HepG2 (cell line): ENCODE results near the gene FSIP1. TPM values are rescaled to one million over a fixed set of nuclear protein-coding genes. Genes with fewer than 3 reads are reported as not detected.

ENCODE experiments used
- ATAC-seq: fragments of 200-7000 bp; cut with Tn5 transposase; 3 replicates; pipeline ENCODE4 v1.9.1; 2020; ENCODE audit warnings: mild to moderate bottlenecking, moderate library complexity
- BruUV-seq: library from RNA; stranded (reverse); fragments of 400-500 nt; replicated peaks from 2 replicates; lab custom pipeline; 2021; lab: Mats Ljungman, UMichigan
- CTCF ChIA-PET: fragments of 300-600 bp; formaldehyde crosslinking; extraction: SDS; loops from one replicate; lab custom pipeline; 2021; ENCODE audit warnings: low total read pairs, inconsistent platforms, low intra/inter-chr PET ratio; lab: Yijun Ruan, JAX
- POLR2A ChIA-PET: fragments of 350-600 bp; sonication (Branson Sonifier 250); formaldehyde crosslinking; loops from one replicate; lab custom pipeline; 2020; ENCODE audit warnings: antibody characterized with exemption, inconsistent platforms; lab: Yijun Ruan, JAX
- DNase-seq: peaks from one replicate; pipeline ENCODE4 v3.0.0-alpha.2; 2015; ENCODE audit warnings: low spot score
- FAIRE-seq: peaks from 3 replicates; lab custom pipeline; 2011; peaks lifted over from hg19 to GRCh38; lab: Jason Lieb, UNC
- H2AFZ ChIP-seq: one replicate; pipeline ENCODE4 v1.6.1; 2011; ENCODE audit warnings: low read length, inconsistent platforms
- H3K27ac ChIP-seq: fragments of 300-600 bp; 3 replicates; pipeline ENCODE4 v1.8.0; 2011; ENCODE audit warnings: mixed run types, mild to moderate bottlenecking, mixed read lengths, low read length, inconsistent platforms; ENCODE audit not compliant: insufficient read depth; ENCODE audit errors: extremely low read length
- H3K27me3 ChIP-seq, 2 experiments: fragments of 200-600 bp in 1 of 2; 2 replicates in 1 of 2; 3 replicates in 1 of 2; pipeline versions ENCODE4 v1.6.0 to v1.8.0; 2011; ENCODE audit warnings: low read length in 2 of 2, mild to moderate bottlenecking in 2 of 2, moderate library complexity in 2 of 2, inconsistent platforms in 1 of 2; ENCODE audit not compliant: insufficient read depth in 2 of 2, control insufficient read depth in 1 of 2
- H3K36me3 ChIP-seq, 2 experiments: fragments of 200-600 bp in 1 of 2; replicated peaks in 1 of 2; 2 replicates in 1 of 2; 3 replicates in 1 of 2; pipeline versions ENCODE4 v1.5.1 to v1.8.0; 2011; ENCODE audit warnings: low read length in 2 of 2, inconsistent platforms in 1 of 2; ENCODE audit not compliant: insufficient read depth in 2 of 2, control insufficient read depth in 1 of 2
- H3K4me1 ChIP-seq: 2 replicates; pipeline ENCODE4 v1.5.1; 2012; ENCODE audit warnings: low read length, inconsistent platforms; ENCODE audit not compliant: insufficient read depth
- H3K4me2 ChIP-seq: 2 replicates; pipeline ENCODE4 v1.6.0; 2011; ENCODE audit warnings: low read depth, low read length, inconsistent platforms
- H3K4me3 ChIP-seq, 3 experiments: fragments of 200-600 bp in 1 of 3; sonication (generic), shearing (Covaris generic) in 1 of 3; replicated peaks in 1 of 3; 2 replicates each; pipeline ENCODE4 v1.5.1; 2011 to 2016; ENCODE audit warnings: low read length in 3 of 3, inconsistent platforms in 2 of 3, low read depth in 2 of 3, mild to moderate bottlenecking in 2 of 3, control low read depth in 1 of 3, mixed read lengths in 1 of 3; ENCODE audit not compliant: insufficient read depth in 1 of 3
- H3K79me2 ChIP-seq: one replicate; pipeline ENCODE4 v1.6.1; 2011; ENCODE audit warnings: low read length, inconsistent platforms; ENCODE audit not compliant: insufficient read depth
- H3K9ac ChIP-seq: 2 replicates; pipeline ENCODE4 v1.6.0; 2011; ENCODE audit warnings: mild to moderate bottlenecking, low read depth, low read length, inconsistent platforms; ENCODE audit not compliant: insufficient read depth
- H3K9me3 ChIP-seq: 2 replicates; pipeline ENCODE4 v1.5.1; 2012; ENCODE audit warnings: mild to moderate bottlenecking, low read length
- H4K20me1 ChIP-seq: 2 replicates; pipeline ENCODE4 v1.6.0; 2011; ENCODE audit warnings: inconsistent platforms, mild to moderate bottlenecking, low read length, moderate library complexity; ENCODE audit not compliant: insufficient read depth
- KLF13 ChIP-seq: sonication (generic); formaldehyde crosslinking; IDR thresholded peaks from 2 replicates; pipeline ENCODE4 v1.4.0; 2020; ENCODE audit warnings: mild to moderate bottlenecking, missing genetic modification reagents
- MEF2D ChIP-seq: sonication (generic); formaldehyde crosslinking; IDR thresholded peaks from 2 replicates; pipeline ENCODE4 v1.5.1; 2020; ENCODE audit warnings: mild to moderate bottlenecking, missing genetic modification reagents
- MXD1 ChIP-seq: sonication (generic); formaldehyde crosslinking; IDR thresholded peaks from 2 replicates; pipeline ENCODE4 v1.4.0; 2020; ENCODE audit warnings: mild to moderate bottlenecking, missing genetic modification reagents
- NCOA2 ChIP-seq: sonication (generic); formaldehyde crosslinking; IDR thresholded peaks from 2 replicates; pipeline ENCODE4 v1.8.0; 2022; ENCODE audit warnings: inconsistent platforms
- POLR2A ChIP-seq, 2 experiments: IDR thresholded peaks; 2 replicates each; pipeline ENCODE4 v1.6.1; 2011; ENCODE audit warnings: low read depth in 2 of 2, low read length in 2 of 2, mild to moderate bottlenecking in 1 of 2, moderate library complexity in 1 of 2; ENCODE audit not compliant: insufficient read depth in 1 of 2
- PREB ChIP-seq: sonication (generic); formaldehyde crosslinking; IDR thresholded peaks from 2 replicates; pipeline ENCODE4 v1.4.0; 2020; ENCODE audit warnings: missing genetic modification reagents
- TBL1XR1 ChIP-seq: fragments of 150-350 bp; IDR thresholded peaks from 2 replicates; pipeline ENCODE4 v1.6.1; 2014; ENCODE audit warnings: borderline replicate concordance, low read length; ENCODE audit not compliant: partially characterized antibody
- TFDP1 ChIP-seq: IDR thresholded peaks from 2 replicates; pipeline ENCODE4 v1.6.1; 2016; ENCODE audit warnings: missing compliant biosample characterization, missing genetic modification reagents, borderline replicate concordance
- TRAFD1 ChIP-seq: sonication (generic); formaldehyde crosslinking; IDR thresholded peaks from 2 replicates; pipeline ENCODE4 v1.5.1; 2020; ENCODE audit warnings: missing genetic modification reagents, mild to moderate bottlenecking, borderline replicate concordance
- ZC3H13 ChIP-seq: sonication (generic); formaldehyde crosslinking; IDR thresholded peaks from 2 replicates; pipeline ENCODE4 v1.8.1; 2023; ENCODE audit warnings: mild to moderate bottlenecking, missing genetic modification reagents, moderate library complexity
- ZSCAN20 ChIP-seq: sonication (generic); formaldehyde crosslinking; IDR thresholded peaks from 2 replicates; pipeline ENCODE4 v1.4.0; 2020; ENCODE audit warnings: missing genetic modification reagents, mild to moderate bottlenecking, borderline replicate concordance
- ZXDC ChIP-seq: sonication (generic); formaldehyde crosslinking; IDR thresholded peaks from 2 replicates; pipeline ENCODE4 v1.5.0; 2020; ENCODE audit warnings: mild to moderate bottlenecking, missing genetic modification reagents
- WGBS: methylation state at CpG from one replicate; pipeline ENCODE4 v1.1.6; 2017; ENCODE audit warnings: low lambda C conversion rate; 5-methylcytosine and 5-hydroxymethylcytosine counted together
- in situ Hi-C: cut with HindIII; loops from 2 replicates; pipeline ENCODE4 v1.10.0; 2017; ENCODE audit warnings: low pct_unique_long_range_greater_than_20kb; ENCODE audit not compliant: extremely low pct_ligation_motif_present
- intact Hi-C: fragments of 100-400 bp; cut with micrococcal nuclease; formaldehyde crosslinking; loops from one replicate; pipeline ENCODE4 v1.10.0; 2022; ENCODE audit not compliant: unreplicated experiment
- polyA plus RNA-seq, 8 experiments: library from polyadenylated mRNA; depleted of rRNA in 3 of 8; stranded (reverse) in 7 of 8; unstranded in 1 of 8; fragments of >200 nt; fragmentation: Illumina TruSeq in 4 of 8; extraction: Trizol in 4 of 8; gene quantifications; 2 replicates each; pipeline versions ENCODE4 v1.2.1 to v1.2.3, GENCODE V29; 2011 to 2016; ENCODE audit warnings: low read depth in 4 of 8, missing spikeins in 1 of 8, mixed read lengths in 1 of 8; ENCODE audit not compliant: insufficient read depth in 1 of 8
- total RNA-seq, 5 experiments: library from RNA; depleted of rRNA; stranded (reverse); fragments of >200 nt; fragmentation: Illumina TruSeq; extraction: Trizol; gene quantifications; 2 replicates each; pipeline ENCODE4 v1.2.3, GENCODE V29; 2016; ENCODE audit warnings: low read depth in 1 of 5

The FSIP1 gene
- total and polyA plus RNA-seq, 2 of the 13 experiments (the other 11 are each of a cell fraction or from before 2014, with no cell fraction given) = 0.18 TPM; not detected in 1

- FAIRE-seq = no peak
- Histone ChIP-seq H3K9me3 (no peaks in the 10 kb centered on the region), H2AFZ (no peak overlapping the region), H3K4me1 (no peaks in the 10 kb centered on the region), H4K20me1 (no peaks in the 10 kb centered on the region), H3K9ac (no peak overlapping the region), H3K36me3 (no peaks in the 10 kb centered on the region), H3K27ac (no peak overlapping the region), H3K79me2 (no peaks in the 10 kb centered on the region), H3K4me3 (no peak overlapping the region), H3K27me3 (peaks cover 0 to 6% of the 10 kb centered on the region in 2 experiments; a peak in 1 of 5 replicates), H3K4me2 (no peak overlapping the region)
- WGBS = 68% methylated on average over 5 of the region's 5 CpGs
- intact Hi-C loops (no loop called here), in situ Hi-C loops (loop anchor here (10.0 kb wide), 1 partner anchor 163 kb away; no protein-coding TSS in a partner anchor)
- no TSS peak for BruUV-seq
- no peak for DNase-seq
- POLR2A ChIA-PET = no interaction called here
- TF ChIP-seq ZSCAN20 (CRISPR knock-in tag) = no peak
- TF ChIP-seq POLR2A (IDR thresholded peaks at IDR 0.05; ENCODE audit: insufficient read depth in 1 of 2, low read depth in 2 of 2, low read length in 2 of 2) = no peak
- TF ChIP-seq KLF13 (CRISPR knock-in tag) = no peak
- no peak for TF ChIP-seq ZXDC (CRISPR knock-in tag)
- no peak for TF ChIP-seq MXD1 (CRISPR knock-in tag)
- TF ChIP-seq TRAFD1 (CRISPR knock-in tag) = no peak
- TF ChIP-seq NCOA2 (CRISPR knock-in tag) = no peak
- no peak for TF ChIP-seq MEF2D (CRISPR knock-in tag)
- no peak for TF ChIP-seq TBL1XR1
- TF ChIP-seq ZC3H13 = no peak
- TF ChIP-seq PREB (CRISPR knock-in tag) = no peak
- TF ChIP-seq TFDP1 = no peak
- no peak for ATAC-seq
- CTCF ChIA-PET = no interaction called here
Measured at GRCh38 chr15:39767921-39768320, 14.7 kb downstream of the FSIP1 start.
